Upper lobe of left lung (tissue), 6 donors: ENCODE measurements around the gene METTL23. TPM values are rescaled to one million over a fixed set of nuclear protein-coding genes. Genes with fewer than 3 reads are reported as not detected.
"Not testable (repeated sequence)": the region's sequence is repeated elsewhere in the genome, so short reads cannot be mapped to it uniquely, and the experiment has no call there.

Experiments
- ATAC-seq, 2 donors: fragments of 200-7000 bp; cut with Tn5 transposase; one replicate each; pipeline ENCODE4 v1.9.1; 2022; ENCODE audit warnings: mild to moderate bottlenecking in 2 of 2, moderate library complexity in 2 of 2; ENCODE audit not compliant: low FRiP score in 2 of 2
- DNase-seq, 2 donors: peaks; one replicate each; pipeline ENCODE4 v3.0.0-alpha.2; 2019 to 2020
- H3K27ac ChIP-seq, 4 donors: fragments of 200-600 bp; sonication (generic); one replicate each; pipeline ENCODE4 v1.5.1; 2016 to 2019
- H3K27me3 ChIP-seq, 4 donors: fragments of 200-600 bp; sonication (generic); one replicate each; pipeline ENCODE4 v1.5.1; 2017 to 2019
- H3K36me3 ChIP-seq, 4 donors: fragments of 200-600 bp; sonication (generic); one replicate each; pipeline ENCODE4 v1.5.1; 2016 to 2019
- H3K4me1 ChIP-seq, 4 donors: fragments of 200-600 bp; sonication (generic); one replicate each; pipeline ENCODE4 v1.5.1; 2018 to 2019
- H3K4me3 ChIP-seq, 4 donors: fragments of 200-600 bp; sonication (generic); one replicate each; pipeline ENCODE4 v1.5.1; 2017 to 2019; ENCODE audit warnings: mild to moderate bottlenecking in 2 of 4, moderate library complexity in 1 of 4
- H3K9me3 ChIP-seq, 4 donors: fragments of 200-600 bp; sonication (generic); one replicate each; pipeline ENCODE4 v1.5.1; 2018 to 2019
- EP300 ChIP-seq, 4 donors: sonication (generic); formaldehyde crosslinking; IDR thresholded peaks; one replicate each; pipeline ENCODE4 v1.5.1; 2017; ENCODE audit warnings: antibody characterized with exemption in 4 of 4, control low read depth in 2 of 4
- POLR2A ChIP-seq, 4 donors: fragments of 450-650 bp; IDR thresholded peaks; one replicate each; pipeline ENCODE4 v1.5.1; 2016 to 2017; ENCODE audit warnings: antibody characterized with exemption in 4 of 4, mild to moderate bottlenecking in 2 of 4
- POLR2AphosphoS5 ChIP-seq, 2 donors: sonication (generic); formaldehyde crosslinking; IDR thresholded peaks; one replicate each; pipeline ENCODE4 v1.5.1; 2017; ENCODE audit warnings: antibody characterized with exemption in 2 of 2
- WGBS, 2 donors: methylation state at CpG; one replicate each; pipeline ENCODE4 v1.1.5; 2017 to 2018; 5-methylcytosine and 5-hydroxymethylcytosine counted together
- total RNA-seq, 6 donors: library from RNA; depleted of rRNA in 4 of 6; stranded (reverse); fragments of >200 nt in 4 of 6; gene quantifications; one replicate each; pipeline versions ENCODE4 v1.1.0 to v1.2.1, GENCODE V29; 2016 to 2021
- TF ChIP-seq, protein P1 (sequence below), 6 experiments: fragments of 450-650 bp in 4 of 6; fragments of 200-600 bp in 2 of 6; sonication (generic) in 2 of 6; IDR thresholded peaks; one replicate each; pipeline ENCODE4 v1.5.1; 2016 to 2019; ENCODE audit warnings: antibody characterized with exemption in 6 of 6
- donor health status: DM: no; HTN: no; CAD: no; lungs with moderate emphysema.
- donor health status: DM: no; HTN: yes; CAD: no; lungs with severe emphysema.

The METTL23 gene
- total RNA-seq, 6 donors from 2014 or later = 13.6 to 38.9 (median 28.3) TPM

DNA sequence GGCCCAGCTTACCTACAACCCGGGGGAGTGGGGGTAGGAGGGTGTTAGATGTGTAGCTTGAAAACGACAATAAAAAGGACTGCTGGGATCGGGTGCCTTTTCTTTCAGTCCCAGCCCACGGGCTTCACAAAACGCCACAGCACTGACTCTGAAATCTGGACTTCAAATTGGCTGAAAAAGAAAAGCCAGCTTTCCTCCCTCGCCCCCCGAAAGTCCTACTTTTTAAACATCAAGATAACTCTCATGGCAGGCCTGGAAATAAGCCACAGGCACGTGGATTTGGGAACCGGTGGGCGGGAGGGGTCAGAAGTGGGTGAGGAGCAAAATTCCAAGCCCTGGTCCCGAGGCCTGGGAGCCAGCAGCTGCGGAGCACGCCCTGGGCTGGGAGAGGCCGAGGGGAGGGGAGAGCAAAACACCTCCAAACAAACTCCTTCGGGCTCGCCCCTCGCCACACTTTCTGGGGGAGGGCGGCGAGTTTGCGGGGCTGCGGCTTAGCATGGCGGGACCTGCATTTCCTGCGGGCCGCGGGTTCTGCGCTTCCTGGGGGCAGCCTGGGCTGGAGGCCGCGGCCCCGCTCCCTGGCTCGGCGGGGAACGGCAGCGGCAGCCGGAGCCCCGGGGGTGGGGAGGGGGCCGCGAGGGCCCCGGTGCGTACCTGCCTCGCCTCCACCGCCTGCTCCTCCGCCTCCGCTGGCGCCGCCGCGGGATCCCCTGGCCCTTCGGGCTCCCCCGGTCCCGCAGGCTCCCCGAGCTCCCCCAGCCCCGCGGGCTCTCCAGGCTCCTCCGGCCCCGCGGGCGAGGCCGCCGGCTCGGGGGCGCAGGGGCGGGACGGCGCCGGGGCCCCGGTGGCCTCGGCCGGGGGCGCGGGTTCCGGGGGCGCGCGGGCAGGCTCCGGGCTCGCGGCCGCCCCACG, 16.4 kb upstream of the METTL23 start:
- DNase-seq = peak in 1 of 2 donors; percentile 86
- H3K4me1 ChIP-seq = peaks cover 29 to 49% (median 40%) of the 10 kb centered on the region in 4 donors
- H3K4me3 ChIP-seq = peak overlapping the region; percentile 66 to 86 (median 78)
- peak in 1 of 2 donors; percentile 32 for ATAC-seq
- H3K27ac ChIP-seq = peak overlapping the region; percentile 83 to 94 (median 84)
- H3K27me3 ChIP-seq, H3K9me3 ChIP-seq: not testable (repeated sequence)
- 17 to 22% methylated on average over 17 to 18 of the region's 79 CpGs for WGBS, 2 donors
- peak in 1 of 2 donors; percentile 14 for TF ChIP-seq POLR2AphosphoS5 (IDR thresholded peaks at IDR 0.05)
- H3K36me3 ChIP-seq = peaks cover 0 to 21% (median 8%) of the 10 kb centered on the region in 4 donors

DNA sequence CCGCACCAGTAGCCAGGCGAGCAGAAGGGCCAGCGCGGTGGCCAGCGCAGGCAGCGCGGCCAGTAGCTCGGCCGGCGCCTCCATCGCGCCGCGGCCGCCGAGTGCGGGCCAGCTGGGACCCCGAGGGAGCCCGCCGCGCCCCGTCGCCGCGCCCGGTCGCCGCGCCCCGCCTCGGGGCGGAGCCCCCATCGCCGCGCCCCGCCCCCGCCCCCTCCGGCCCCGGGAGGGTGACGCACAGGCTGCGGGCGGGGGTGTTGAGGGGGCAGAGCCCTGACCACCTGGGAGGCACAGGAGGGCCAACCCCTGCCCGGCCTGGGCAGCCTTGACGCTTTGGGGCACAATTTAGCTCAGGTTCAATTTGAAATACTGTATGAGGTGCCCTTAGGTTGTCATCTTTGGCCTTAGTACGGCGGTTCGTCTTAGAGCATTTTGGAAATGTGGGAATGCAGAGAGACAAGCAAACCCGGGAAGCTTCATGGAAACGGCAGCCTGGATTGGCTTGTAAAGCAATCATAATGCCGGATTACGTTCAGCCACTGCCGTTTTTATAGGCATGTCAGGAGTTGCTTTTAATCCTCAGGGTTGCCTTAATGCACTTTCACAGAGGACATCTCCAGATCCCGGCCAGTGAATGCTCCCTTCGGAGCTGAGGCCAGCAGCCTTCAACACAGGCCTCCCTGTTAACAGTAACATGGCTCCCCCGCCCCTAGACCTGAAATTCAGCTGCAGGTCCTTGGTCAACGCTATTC, 15.6 kb upstream of the METTL23 start, which contains the start of gene MXRA7:
Gene MXRA7 (minus strand): TSS at position 103 of the 749 bp plus-strand sequence. CDS start 19 bp downstream, at position 84.
- H3K4me1 ChIP-seq = peaks cover 34 to 57% (median 47%) of the 10 kb centered on the region in 4 donors
- H3K27me3 ChIP-seq = no peaks in the 10 kb centered on the region
- peak in 1 of 4 donors; percentile 22 for TF ChIP-seq POLR2A (IDR thresholded peaks at IDR 0.05)
- peak in 1 of 2 donors; percentile 55 for TF ChIP-seq POLR2AphosphoS5 (IDR thresholded peaks at IDR 0.05)
- TF ChIP-seq, protein P1, sequence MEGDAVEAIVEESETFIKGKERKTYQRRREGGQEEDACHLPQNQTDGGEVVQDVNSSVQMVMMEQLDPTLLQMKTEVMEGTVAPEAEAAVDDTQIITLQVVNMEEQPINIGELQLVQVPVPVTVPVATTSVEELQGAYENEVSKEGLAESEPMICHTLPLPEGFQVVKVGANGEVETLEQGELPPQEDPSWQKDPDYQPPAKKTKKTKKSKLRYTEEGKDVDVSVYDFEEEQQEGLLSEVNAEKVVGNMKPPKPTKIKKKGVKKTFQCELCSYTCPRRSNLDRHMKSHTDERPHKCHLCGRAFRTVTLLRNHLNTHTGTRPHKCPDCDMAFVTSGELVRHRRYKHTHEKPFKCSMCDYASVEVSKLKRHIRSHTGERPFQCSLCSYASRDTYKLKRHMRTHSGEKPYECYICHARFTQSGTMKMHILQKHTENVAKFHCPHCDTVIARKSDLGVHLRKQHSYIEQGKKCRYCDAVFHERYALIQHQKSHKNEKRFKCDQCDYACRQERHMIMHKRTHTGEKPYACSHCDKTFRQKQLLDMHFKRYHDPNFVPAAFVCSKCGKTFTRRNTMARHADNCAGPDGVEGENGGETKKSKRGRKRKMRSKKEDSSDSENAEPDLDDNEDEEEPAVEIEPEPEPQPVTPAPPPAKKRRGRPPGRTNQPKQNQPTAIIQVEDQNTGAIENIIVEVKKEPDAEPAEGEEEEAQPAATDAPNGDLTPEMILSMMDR (IDR thresholded peaks at IDR 0.05) = no peak
- H3K9me3 ChIP-seq = no peaks in the 10 kb centered on the region
- DNase-seq (peak; percentile 69 to 95), ATAC-seq (peak; percentile 75 to 76)
- peaks cover 0 to 29% (median 13%) of the 10 kb centered on the region in 4 donors for H3K36me3 ChIP-seq
- peak within 1 kb of the TSS; percentile 83 to 94 (median 84) for H3K27ac ChIP-seq
- H3K4me3 ChIP-seq = peak within 1 kb of the TSS; percentile 66 to 86 (median 78)
- 19 to 20% methylated on average over 9 to 14 of the region's 56 CpGs for WGBS, 2 donors

DNA sequence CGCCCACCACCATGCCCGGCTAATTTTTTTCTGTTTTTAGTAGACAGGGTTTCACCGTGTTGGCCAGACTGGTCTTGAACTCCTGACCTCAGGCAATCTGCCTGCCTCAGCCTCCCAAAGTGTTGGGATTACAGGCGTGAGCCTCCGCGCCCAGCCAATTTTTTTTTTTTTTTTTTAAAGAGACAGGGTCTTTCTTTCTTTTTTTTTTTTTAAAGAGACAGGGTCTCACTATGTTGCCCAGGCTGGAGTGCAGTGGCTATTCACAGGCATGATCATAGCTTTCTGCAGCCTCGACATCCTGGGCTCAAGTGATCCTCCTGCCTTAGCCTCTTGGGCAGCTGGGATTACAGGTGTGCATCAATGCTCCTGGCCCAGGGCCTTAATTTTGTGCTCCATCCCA, 14.3 kb upstream of the METTL23 start:
- not testable (repeated sequence) for H3K4me3 ChIP-seq, H3K27me3 ChIP-seq, DNase-seq, ATAC-seq, H3K9me3 ChIP-seq
- WGBS, 2 donors = 70 to 75% methylated on average over 7 of the region's 7 CpGs
- Histone ChIP-seq H3K27ac (peak overlapping the region in 2 of 4 donors; percentile 67 to 73), H3K4me1 (peaks cover 45 to 70% (median 59%) of the 10 kb centered on the region in 4 donors), H3K36me3 (peaks cover 0 to 42% (median 24%) of the 10 kb centered on the region in 4 donors)

DNA sequence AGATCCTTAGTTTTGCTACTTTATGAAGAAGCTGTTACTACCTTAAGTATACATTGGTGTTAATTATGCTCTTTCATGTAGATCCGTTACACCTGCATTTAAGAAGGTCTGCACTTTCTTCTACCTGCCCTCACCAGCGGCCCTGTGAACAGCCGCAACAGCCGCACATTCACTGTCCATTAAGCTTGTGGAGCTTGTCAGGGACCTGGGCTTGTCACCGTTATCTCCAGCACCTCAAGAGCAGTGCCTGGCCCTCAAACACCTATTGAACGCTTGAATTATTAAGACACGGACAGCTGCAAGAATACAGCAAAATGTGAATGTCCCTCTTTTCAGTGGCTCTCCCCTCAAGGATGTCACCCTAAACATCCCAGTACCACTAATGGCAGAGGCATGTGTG, 12.9 kb upstream of the METTL23 start:
- WGBS, 2 donors = 93 to 94% methylated on average over 7 of the region's 7 CpGs
- Histone ChIP-seq H3K4me3 (no peak overlapping the region), H3K27ac (peak overlapping the region in 1 of 4 donors; percentile 85), H3K9me3 (no peaks in the 10 kb centered on the region), H3K36me3 (peaks cover 6 to 56% (median 39%) of the 10 kb centered on the region in 4 donors), H3K4me1 (peaks cover 35 to 60% (median 46%) of the 10 kb centered on the region in 4 donors), H3K27me3 (no peaks in the 10 kb centered on the region)
- no peak for ATAC-seq
- TF ChIP-seq EP300 (IDR thresholded peaks at IDR 0.05) = no peak
- no peak for TF ChIP-seq POLR2A (IDR thresholded peaks at IDR 0.05)
- TF ChIP-seq POLR2AphosphoS5 (IDR thresholded peaks at IDR 0.05) = no peak
- DNase-seq = no peak

DNA sequence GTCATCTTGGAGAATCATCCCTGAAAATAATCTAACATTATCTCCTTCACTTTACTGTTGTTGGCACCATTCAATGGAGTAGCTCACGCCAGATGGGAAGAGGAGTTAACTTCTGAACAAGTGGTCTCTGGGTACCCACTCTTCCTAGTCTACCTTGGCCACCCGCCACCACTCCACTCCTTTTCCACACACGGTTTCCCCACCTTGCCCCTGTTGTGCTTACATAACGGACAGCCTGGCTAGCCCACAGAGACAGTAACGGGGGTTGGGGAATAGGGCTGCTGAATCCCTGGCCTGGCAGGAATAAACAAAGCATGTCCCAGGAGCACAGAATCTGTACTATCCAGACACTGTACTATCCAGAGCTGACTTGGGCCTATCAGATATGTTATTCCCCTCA, 12.3 kb upstream of the METTL23 start:
- no peaks in the 10 kb centered on the region for H3K9me3 ChIP-seq
- H3K27ac ChIP-seq = peak overlapping the region in 2 of 4 donors; percentile 82 to 85
- H3K4me1 ChIP-seq = peaks cover 34 to 54% (median 42%) of the 10 kb centered on the region in 4 donors
- H3K4me3 ChIP-seq = no peak overlapping the region
- TF ChIP-seq POLR2A (IDR thresholded peaks at IDR 0.05) (no peak), POLR2AphosphoS5 (IDR thresholded peaks at IDR 0.05) (no peak), EP300 (IDR thresholded peaks at IDR 0.05) (no peak)
- TF ChIP-seq, protein P1 (IDR thresholded peaks at IDR 0.05) = no peak
- ATAC-seq = no peak
- 69 to 80% methylated on average over 5 of the region's 5 CpGs for WGBS, 2 donors
- DNase-seq = no peak
- peaks cover 12 to 62% (median 44%) of the 10 kb centered on the region in 4 donors for H3K36me3 ChIP-seq
- no peaks in the 10 kb centered on the region for H3K27me3 ChIP-seq
